Activated T-helper 1 cell treated with anti-CD3 and anti-CD28 coated beads, Interleukin-2, amount 50 U/mL, for 16 hours (primary cell): ENCODE data around the gene BCAS2.
"Not testable (repeated sequence)": the region's sequence is repeated elsewhere in the genome, so short reads cannot be mapped to it uniquely, and the experiment has no call there.

Source experiments
- DNase-seq, 2 donors: peaks; one replicate each; pipeline ENCODE4 v3.0.0-alpha.2; 2020; ENCODE audit warnings: low read depth in 1 of 2, low spot score in 1 of 2

BCAS2 gene

DNA sequence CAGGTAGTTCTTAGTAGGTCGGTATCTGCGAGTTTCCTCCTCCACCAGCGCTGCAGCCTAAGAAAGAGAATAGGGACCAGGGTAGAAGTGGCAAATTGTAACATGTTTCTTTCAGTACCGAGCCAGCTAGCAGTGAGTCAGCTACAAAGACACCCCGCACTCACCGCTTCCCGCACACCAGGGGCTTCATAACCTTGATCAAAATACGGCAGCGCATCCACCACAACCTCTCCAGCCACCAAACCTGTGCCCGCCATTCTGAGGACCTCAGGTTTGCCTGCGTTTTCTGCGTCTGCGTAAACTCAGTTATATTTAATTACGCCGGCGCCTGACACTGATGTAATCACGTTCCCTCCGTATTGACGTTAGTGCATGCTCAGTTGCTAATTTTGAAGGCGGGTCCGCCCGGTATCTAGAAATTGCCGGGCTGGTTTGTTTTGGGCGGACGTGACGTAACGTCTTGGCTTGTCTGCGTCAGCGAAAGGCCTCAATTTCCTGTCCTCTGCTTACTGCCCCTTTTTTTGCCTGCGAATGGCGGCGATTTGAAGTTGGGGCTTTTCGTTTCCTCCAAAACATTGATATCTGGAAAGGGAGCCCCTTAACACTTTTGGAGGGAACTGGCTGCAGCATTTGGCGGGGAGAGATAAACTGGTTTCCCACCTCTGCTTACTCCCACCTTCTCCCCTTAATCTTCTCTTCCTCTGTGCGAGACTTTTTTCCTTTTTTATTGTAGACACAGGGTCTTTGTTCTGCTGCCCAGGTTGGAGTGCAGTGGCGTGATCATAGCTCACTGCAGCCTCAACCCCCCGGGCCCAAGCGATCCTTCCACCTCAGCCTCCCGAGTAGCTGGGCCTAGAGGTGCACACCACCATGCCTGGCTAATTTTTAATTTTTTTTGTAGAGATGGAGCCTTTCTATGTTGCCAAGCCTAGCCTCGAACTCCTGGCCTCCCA is at the start of gene BCAS2:
Gene BCAS2, minus strand, starts transcription at position 281 of the 953 bp plus-strand sequence. Its CDS starts 24 bp downstream, at position 257.
- peak; percentile 81 to 88 for DNase-seq

GRCh38 chr1:114627107-114627506 is 45.7 kb upstream of the BCAS2 start:
- DNase-seq, result no peak

GRCh38 chr1:114623364-114623763 is 41.9 kb upstream of the BCAS2 start:
- DNase-seq, result no peak

DNA sequence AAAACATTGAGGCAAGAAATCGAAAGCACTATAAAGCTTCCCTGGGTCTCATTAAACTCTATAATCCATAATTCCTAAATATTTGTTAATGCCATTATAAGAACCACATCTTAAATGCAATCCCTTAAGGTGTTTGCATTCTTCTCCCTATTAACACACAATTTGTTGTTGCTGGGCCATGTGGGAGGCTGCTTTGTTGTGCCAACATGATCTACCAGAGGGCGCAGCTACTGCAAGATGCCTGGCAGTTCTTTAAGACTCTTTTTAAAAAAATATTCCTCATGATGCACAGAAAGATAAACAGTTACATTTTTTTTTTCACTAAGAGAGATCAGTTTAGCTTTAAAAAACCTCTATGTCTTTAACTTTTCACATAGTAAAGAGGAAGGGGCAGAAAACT is 39.0 kb upstream of the BCAS2 start:
- DNase-seq, result no peak

- DNase-seq, result no peak
These were observed 37.2 kb upstream of the BCAS2 start for GRCh38 chr1:114618606-114619005.

GRCh38 chr1:114610546-114611245 is 29.3 kb upstream of the BCAS2 start:
- DNase-seq, result no peak

DNA sequence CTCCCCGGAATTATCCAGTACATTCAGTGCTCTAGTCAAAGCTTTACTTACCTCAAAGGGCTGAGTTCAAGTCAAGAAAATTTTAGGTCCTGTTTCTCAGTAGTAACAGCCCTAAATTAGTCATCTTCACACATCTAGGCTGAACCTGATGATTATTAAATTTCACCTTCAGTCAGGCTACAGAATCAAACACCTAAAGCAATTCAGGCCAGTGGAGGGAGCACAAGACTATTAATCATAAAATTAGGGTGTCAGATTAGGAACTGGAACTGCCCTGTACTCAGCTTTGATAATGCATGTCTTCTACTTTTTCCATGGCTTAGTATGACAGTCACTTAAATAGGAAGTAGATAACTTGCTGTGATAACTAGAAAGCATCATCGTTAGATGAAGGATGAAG is 28.4 kb upstream of the BCAS2 start:
- no peak for DNase-seq

GRCh38 chr1:114609026-114609425 is 27.6 kb upstream of the BCAS2 start:
- DNase-seq, result no peak

DNA sequence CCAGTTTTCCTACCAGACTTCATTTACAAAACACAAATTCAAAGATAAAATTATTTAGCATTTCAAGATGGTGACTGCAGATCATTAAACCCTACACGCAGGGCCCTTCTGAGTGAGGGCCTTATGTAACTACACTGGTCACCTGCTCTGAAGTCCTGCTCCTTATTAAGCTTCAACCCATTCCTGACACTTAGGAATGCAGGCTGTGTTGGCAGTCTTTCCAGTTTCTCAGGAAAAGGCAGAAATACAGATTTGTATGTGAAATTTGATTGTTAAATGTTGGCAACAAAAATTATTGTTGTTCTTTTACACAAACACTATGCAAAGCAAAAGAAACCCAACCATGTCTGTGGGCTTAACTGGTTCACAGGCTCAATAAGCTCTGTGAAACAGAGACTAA is 25.8 kb upstream of the BCAS2 start:
- DNase-seq, result no peak

DNA sequence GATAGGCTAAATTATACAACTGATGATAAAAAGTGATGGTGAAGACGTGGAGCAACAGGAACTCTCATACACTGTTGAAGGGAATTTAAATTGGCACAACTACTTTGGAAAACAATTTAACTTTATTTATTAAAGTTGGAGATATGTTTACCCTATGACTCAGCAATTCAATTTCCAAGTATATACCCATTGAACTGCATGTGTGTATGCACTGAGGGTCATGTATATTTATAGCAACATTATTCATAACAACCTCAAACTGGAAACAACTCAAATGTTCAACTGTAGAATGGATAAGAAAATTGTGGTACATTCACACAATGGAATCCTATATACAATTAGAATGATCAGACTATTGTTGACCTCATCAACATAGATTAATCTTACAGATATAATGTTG is 16.5 kb upstream of the BCAS2 start:
- no peak for DNase-seq

- DNase-seq, result no peak
These were observed 14.2 kb upstream of the BCAS2 start for GRCh38 chr1:114595602-114596001.

GRCh38 chr1:114594046-114594445 is 12.6 kb upstream of the BCAS2 start:
- DNase-seq, result no peak

GRCh38 chr1:114589122-114589521 is 7.7 kb upstream of the BCAS2 start:
- no peak for DNase-seq

- DNase-seq, result no peak
These were observed 6.8 kb upstream of the BCAS2 start for GRCh38 chr1:114588196-114588689.

GRCh38 chr1:114587203-114587991 is 6.0 kb upstream of the BCAS2 start:
- DNase-seq, result no peak

DNA sequence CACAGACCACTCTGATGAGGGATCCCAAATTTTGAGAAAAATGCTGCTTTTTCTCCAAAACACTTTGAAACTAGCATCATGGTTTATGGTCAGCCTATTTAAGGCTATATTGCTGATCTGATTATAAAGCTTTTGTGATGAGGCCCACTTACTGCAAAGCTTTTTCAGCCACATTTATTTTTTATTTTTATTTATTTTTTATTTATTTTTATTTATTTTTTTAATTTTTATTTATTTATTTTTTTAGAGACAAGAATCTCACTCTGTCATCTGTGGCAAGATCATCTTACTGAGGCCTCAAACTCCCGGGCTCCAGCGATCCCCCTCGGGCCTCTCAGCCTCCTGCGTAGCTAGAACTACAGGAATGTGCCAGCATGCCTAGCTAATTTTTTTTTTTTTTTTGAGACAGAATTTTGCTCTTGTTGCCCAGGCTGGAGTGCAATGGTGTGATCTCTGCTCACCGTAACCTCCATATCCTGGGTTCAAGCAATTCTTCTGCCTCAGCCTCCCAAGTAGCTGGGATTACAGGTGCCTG is 5.2 kb upstream of the BCAS2 start:
- DNase-seq, result no peak

DNA sequence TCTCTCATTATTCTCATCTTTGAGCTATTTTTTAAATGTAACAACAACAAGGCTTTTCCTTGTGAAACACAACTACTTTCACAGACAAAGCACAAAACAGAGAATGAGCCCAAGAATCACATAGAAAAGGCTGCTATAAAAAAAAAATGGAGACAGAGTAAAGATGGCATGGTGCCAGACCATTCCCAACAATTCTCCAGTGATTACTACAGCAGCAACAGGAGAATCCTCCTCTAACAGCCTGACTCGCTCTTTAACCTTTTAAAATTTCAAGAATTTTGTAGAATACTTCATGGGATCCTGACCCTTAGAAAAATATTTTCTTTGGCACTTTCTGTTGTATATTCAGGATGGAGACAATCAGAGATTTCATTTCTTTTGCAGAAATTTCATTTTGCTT is 3.8 kb upstream of the BCAS2 start:
- DNase-seq, result no peak

DNA sequence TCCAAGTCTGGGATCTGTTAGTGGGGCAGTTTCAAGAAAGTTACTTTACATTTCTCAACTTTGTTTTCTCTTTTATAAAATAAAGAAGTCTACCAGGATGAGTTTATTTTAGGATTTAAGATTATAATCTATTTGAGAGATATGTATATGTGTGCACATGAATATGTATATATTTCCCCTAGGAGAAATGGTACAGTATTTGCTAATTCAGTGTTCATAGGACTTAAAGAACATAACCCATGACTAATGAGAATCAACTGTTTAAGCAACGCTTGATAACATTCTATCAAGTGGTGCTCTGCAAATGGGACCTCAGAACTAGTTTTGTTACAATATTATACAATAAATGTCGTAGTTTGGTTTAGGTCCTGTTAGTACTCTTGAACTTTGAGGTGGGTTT is 7.0 kb downstream of the BCAS2 start:
- no peak for DNase-seq

DNA sequence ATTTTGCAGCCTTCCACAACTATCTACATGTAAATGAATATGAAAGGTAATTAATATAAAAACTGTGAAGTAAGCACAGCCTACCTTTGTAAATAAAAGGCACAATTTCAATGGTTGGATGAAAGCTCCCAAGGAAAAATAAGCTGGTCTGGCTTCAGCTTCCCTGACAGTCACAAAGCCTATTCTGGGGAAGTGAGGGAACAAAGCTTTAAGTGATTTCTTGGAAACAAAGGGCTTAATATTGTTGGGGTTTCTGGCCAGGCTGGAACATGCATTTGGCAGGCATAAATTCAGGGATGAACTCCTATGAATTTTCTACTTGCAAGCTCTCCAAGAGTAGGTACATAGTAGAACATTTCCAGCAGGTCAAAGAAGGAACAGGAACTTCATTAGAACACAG is 17.3 kb downstream of the BCAS2 start:
- DNase-seq, result no peak

DNA sequence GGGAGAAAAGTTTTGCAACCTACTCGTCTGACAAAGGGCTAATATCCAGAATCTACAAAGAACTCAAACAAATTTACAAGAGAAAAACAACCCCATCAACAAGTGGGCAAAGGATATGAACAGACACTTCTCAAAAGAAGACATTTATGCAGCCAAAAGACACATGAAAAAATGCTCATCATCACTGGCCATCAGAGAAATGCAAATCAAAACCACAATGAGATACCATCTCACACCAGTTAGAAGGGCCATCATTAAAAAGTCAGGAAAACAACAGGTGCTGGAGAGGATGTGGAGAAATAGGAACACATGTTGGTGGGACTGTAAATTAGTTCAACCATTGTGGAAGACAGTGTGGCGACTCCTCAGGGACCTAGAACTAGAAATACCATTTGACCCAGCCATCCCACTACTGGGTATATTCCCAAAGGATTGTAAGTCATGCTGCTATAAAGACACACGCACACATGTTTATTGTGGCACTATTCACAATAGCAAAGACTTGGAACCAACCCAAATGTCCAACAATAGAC is 18.4 kb downstream of the BCAS2 start:
- DNase-seq, result not testable (repeated sequence)

DNA sequence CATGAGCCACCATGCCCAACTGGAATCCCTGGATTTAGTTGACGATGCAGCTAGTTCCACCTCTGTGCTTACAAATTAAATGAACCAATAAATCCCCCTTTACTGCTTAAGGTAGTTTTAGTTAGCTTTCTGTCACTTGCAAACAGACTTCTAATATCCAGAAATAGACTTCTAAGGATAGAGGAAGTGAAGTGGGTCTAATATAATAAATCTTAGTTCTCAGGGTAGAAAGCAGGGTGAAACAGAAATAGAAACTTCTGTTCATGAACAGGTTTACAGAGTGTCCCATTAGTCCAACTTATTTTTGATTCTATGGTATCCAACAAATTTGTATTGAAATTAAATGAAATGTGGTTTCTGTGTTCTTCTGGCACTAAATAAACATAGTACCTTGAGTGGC is 20.1 kb downstream of the BCAS2 start:
- DNase-seq, result no peak
